Activated CD4-positive, alpha-beta T cell treated with anti-CD3 and anti-CD28 coated beads, Interleukin-2, amount 10 ng/mL, durations not matched to agents 7 days and 5 days (primary cell): ENCODE data around the gene NME7. TPM values are rescaled to one million over a fixed set of nuclear protein-coding genes. Genes with fewer than 3 reads are reported as not detected.

Source experiments
- CTCF ChIA-PET: fragments of 350-600 bp; sonication (Branson Sonifier 250); formaldehyde crosslinking; loops from one replicate; lab custom pipeline; 2021; ENCODE audit warnings: antibody characterized with exemption; lab: Charles Lee
- POLR2A ChIA-PET: fragments of 350-600 bp; sonication (Branson Sonifier 250); formaldehyde crosslinking; loops from one replicate; lab custom pipeline; 2021; ENCODE audit warnings: antibody characterized with exemption; lab: Charles Lee
- DNase-seq: peaks from one replicate; pipeline ENCODE4 v3.0.0-alpha.2; 2020
- H3K27ac Mint-ChIP-seq: one replicate; pipeline ENCODE4 v1.8.0; 2021; ENCODE audit warnings: mild to moderate bottlenecking, moderate library complexity, mixed read lengths
- H3K27me3 Mint-ChIP-seq: one replicate; pipeline ENCODE4 v1.8.0; 2021; ENCODE audit warnings: mixed read lengths
- H3K36me3 Mint-ChIP-seq: one replicate; pipeline ENCODE4 v1.8.0; 2021; ENCODE audit warnings: low read depth, mixed read lengths
- H3K4me1 Mint-ChIP-seq: one replicate; pipeline ENCODE4 v1.8.0; 2021; ENCODE audit warnings: mixed read lengths
- H3K4me3 Mint-ChIP-seq: one replicate; pipeline ENCODE4 v1.8.0; 2021; ENCODE audit warnings: mild to moderate bottlenecking, moderate library complexity, mixed read lengths
- H3K9me3 Mint-ChIP-seq: one replicate; pipeline ENCODE4 v1.8.0; 2021; ENCODE audit warnings: mixed read lengths
- total RNA-seq, 2 experiments: library from RNA; stranded (reverse); gene quantifications; one replicate each; pipeline ENCODE4 v1.2.3, GENCODE V29; 2021

Gene NME7
- total RNA-seq, 2 experiments from 2014 or later: 16.6 to 16.9 TPM

DNA sequence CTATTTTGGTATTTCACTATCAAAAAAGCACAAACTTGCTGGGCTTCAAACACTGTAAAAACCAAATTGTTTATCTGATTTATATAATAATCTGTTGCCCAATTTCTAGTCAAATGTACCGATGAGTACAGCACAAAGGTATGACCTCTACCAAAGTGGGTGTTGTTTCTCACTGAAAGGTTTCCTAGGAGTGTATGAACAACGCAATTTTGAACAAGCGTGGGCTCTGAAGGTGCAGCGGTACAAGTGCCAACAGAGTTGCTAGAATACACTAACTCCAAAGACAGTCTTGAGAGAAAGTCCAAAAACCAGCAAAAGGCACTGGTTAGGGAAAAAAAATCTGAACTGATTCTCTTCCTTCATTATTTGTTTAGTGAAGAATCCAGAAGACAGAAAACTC is 130.7 kb downstream of the NME7 start:
- Mint-ChIP-seq H3K27me3 (no peaks in the 10 kb centered on the region), H3K27ac (no peak overlapping the region), H3K4me1 (no peaks in the 10 kb centered on the region), H3K9me3 (no peaks in the 10 kb centered on the region), H3K36me3 (no peaks in the 10 kb centered on the region), H3K4me3 (no peak overlapping the region)
- ChIA-PET POLR2A (no interaction called here), CTCF (no interaction called here)
- no peak for DNase-seq

- ChIA-PET CTCF (interaction anchor here (0.6 kb wide), 2 partner anchors 94 to 238 kb away, joined by 3 to 5 read pairs; no protein-coding TSS in a partner anchor), POLR2A (no interaction called here)
- H3K27ac Mint-ChIP-seq: no peak overlapping the region
- H3K4me1 Mint-ChIP-seq: no peaks in the 10 kb centered on the region
- no peak overlapping the region for H3K4me3 Mint-ChIP-seq
- no peaks in the 10 kb centered on the region for H3K27me3 Mint-ChIP-seq
- no peaks in the 10 kb centered on the region for H3K9me3 Mint-ChIP-seq
- DNase-seq: no peak
- no peaks in the 10 kb centered on the region for H3K36me3 Mint-ChIP-seq
Measured at GRCh38 chr1:169236143-169236542, 131.5 kb downstream of the NME7 start.

DNA sequence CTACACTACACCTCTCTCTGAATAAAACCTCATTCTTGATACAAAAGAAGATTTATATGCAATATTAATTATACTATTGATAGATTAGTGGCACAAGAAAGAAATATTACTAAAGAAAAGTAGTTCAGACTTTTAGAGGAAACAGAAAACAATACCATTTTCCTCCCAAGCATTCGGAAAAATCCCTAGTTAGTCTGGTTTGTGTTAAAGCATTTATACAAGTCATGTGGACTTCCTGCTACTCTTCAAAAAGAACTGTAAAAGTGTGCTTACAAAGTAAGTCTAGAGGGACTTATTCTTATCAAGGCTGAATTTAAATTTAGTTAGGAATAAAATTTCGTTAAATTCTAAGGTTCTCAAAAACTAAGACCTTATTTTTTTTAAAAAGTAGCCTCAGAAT is 132.0 kb downstream of the NME7 start:
- DNase-seq: no peak
- no peak overlapping the region for H3K4me3 Mint-ChIP-seq
- H3K4me1 Mint-ChIP-seq: no peaks in the 10 kb centered on the region
- H3K27ac Mint-ChIP-seq: no peak overlapping the region
- ChIA-PET POLR2A (no interaction called here), CTCF (no interaction called here)
- no peaks in the 10 kb centered on the region for H3K27me3 Mint-ChIP-seq
- H3K36me3 Mint-ChIP-seq: no peaks in the 10 kb centered on the region
- H3K9me3 Mint-ChIP-seq: no peaks in the 10 kb centered on the region

GRCh38 chr1:169234780-169235179 is 132.8 kb downstream of the NME7 start:
- H3K4me3 Mint-ChIP-seq: no peak overlapping the region
- H3K27ac Mint-ChIP-seq: no peak overlapping the region
- H3K36me3 Mint-ChIP-seq: no peaks in the 10 kb centered on the region
- H3K4me1 Mint-ChIP-seq: no peaks in the 10 kb centered on the region
- ChIA-PET CTCF (interaction anchor here (0.6 kb wide), 1 partner anchor 1120 kb away, joined by 3 read pairs; no protein-coding TSS in a partner anchor), POLR2A (no interaction called here)
- DNase-seq: no peak
- H3K27me3 Mint-ChIP-seq: no peaks in the 10 kb centered on the region
- H3K9me3 Mint-ChIP-seq: no peaks in the 10 kb centered on the region

DNA sequence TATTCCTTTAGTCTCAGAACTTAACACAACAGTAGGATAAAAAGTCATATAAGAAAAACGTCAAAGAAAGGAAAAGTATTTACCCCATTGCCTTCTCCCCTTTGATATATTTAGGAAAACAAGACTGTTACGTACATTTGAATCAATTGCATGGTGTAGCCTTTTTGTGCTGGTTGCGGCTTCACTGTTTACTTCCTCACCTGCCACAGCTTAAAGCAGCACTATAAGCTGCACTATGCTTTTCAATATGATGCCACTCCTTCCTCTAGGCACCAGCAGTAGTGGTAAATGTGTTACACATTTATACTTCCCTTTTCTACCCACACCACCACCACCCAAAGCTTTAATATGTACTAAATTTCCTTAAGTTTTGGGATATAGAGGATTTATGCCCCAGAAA is 150.0 kb downstream of the NME7 start:
- Mint-ChIP-seq H3K27ac (no peak overlapping the region), H3K27me3 (no peaks in the 10 kb centered on the region), H3K36me3 (no peaks in the 10 kb centered on the region), H3K9me3 (peaks cover 3% of the 10 kb centered on the region), H3K4me1 (peaks cover 8% of the 10 kb centered on the region), H3K4me3 (no peak overlapping the region)
- POLR2A ChIA-PET: no interaction called here
- CTCF ChIA-PET: no interaction called here
- DNase-seq: no peak

DNA sequence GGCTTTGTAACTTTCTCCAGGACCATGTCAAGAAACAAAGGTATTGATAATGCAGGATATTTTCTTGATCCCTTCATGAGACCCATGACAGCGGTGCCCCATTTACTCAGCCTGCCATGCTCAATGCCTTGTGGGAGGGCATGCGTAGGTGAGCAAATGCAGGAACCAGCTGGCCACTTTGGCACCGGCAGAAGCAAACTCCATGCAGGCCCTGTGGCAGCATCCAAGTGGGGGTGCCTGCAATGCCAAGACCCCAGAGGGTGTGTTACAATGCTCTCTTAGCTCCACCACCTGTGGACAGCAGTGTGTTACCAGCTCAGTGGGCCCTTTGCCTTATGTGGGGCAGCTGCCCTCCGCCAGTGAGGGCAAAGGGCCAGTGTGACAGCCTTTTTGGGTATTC is 153.0 kb downstream of the NME7 start:
- peaks cover 3% of the 10 kb centered on the region for H3K9me3 Mint-ChIP-seq
- ChIA-PET CTCF (no interaction called here), POLR2A (no interaction called here)
- H3K4me1 Mint-ChIP-seq: peaks cover 8% of the 10 kb centered on the region
- no peaks in the 10 kb centered on the region for H3K27me3 Mint-ChIP-seq
- DNase-seq: no peak
- no peak overlapping the region for H3K27ac Mint-ChIP-seq
- H3K36me3 Mint-ChIP-seq: no peaks in the 10 kb centered on the region
- no peak overlapping the region for H3K4me3 Mint-ChIP-seq

DNA sequence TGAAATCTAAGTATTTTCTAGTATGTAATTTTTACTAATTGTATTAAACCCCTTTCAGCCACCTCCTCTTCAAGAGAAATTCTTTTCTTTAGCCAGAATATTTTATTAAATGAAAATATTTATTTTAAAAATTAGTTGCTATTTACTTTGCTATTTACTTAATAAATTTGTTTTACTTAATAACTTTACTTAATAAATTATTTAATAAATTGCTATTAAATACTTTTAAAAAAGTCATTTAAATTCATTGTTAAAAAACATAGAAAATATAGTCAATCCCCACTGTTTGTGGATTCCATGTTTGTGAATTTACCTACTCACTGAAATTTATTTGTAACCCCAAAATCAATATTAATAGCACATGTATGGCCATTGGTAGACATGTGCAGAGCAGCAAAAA is 155.5 kb downstream of the NME7 start:
- Mint-ChIP-seq H3K4me1 (no peaks in the 10 kb centered on the region), H3K4me3 (no peak overlapping the region), H3K27ac (no peak overlapping the region), H3K27me3 (no peaks in the 10 kb centered on the region), H3K9me3 (peaks cover 3% of the 10 kb centered on the region), H3K36me3 (no peaks in the 10 kb centered on the region)
- CTCF ChIA-PET: interaction anchor here (1.0 kb wide), 1 partner anchor 9 kb away, joined by 3 read pairs; no protein-coding TSS in a partner anchor
- POLR2A ChIA-PET: no interaction called here
- no peak for DNase-seq

- H3K36me3 Mint-ChIP-seq: no peaks in the 10 kb centered on the region
- CTCF ChIA-PET: no interaction called here
- DNase-seq: no peak
- H3K9me3 Mint-ChIP-seq: no peaks in the 10 kb centered on the region
- H3K27me3 Mint-ChIP-seq: no peaks in the 10 kb centered on the region
- H3K4me3 Mint-ChIP-seq: no peak overlapping the region
- no peaks in the 10 kb centered on the region for H3K4me1 Mint-ChIP-seq
- POLR2A ChIA-PET: no interaction called here
- no peak overlapping the region for H3K27ac Mint-ChIP-seq
Measured at GRCh38 chr1:169207797-169208520, 159.6 kb downstream of the NME7 start.

GRCh38 chr1:169204157-169204556 is 163.4 kb downstream of the NME7 start:
- no peak overlapping the region for H3K4me3 Mint-ChIP-seq
- no peaks in the 10 kb centered on the region for H3K36me3 Mint-ChIP-seq
- H3K9me3 Mint-ChIP-seq: no peaks in the 10 kb centered on the region
- no peaks in the 10 kb centered on the region for H3K4me1 Mint-ChIP-seq
- no peak for DNase-seq
- H3K27me3 Mint-ChIP-seq: no peaks in the 10 kb centered on the region
- H3K27ac Mint-ChIP-seq: no peak overlapping the region
- ChIA-PET POLR2A (no interaction called here), CTCF (interaction anchor here (1.5 kb wide), 1 partner anchor 12 kb away, joined by 3 read pairs; no protein-coding TSS in a partner anchor)

DNA sequence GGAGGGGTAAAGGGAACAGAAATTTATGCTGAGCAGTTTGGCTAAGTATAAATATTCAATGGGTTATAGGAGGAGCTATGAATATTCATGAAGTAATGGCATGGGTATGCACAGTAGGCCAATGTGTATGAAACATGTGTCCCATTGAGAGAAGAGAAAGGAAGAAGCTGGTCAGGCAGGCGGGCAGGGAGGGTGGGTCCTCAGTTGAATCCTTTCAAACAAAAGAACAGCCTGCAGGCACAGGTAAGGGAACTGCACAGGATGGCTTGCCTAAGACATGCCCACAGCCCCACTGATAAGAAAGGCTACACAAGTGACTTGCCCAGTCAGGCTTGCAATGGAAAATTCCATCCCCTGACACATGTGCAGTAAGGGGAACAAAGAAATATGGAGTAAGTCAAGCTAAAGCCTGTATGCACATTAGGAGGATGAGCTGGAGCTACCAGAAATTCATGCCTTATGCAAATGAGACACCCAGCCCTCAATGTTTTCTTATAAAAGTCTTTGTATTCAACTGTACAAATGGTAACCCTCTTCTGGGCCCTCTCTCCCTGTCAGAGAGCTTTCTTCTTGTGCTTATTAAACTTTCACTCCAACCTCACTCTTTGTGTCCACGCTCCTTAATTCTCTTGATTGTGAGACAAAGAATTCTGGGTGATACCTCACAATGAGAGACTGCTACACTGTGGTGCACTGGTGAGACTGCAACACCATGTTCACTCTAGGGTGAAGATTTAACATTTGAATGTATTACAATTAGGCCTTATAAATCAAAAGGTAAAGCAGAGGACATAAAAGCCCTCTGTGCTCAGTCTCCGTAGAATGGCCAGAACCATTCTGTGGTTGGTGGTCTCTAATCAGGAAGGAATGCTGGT is 164.6 kb downstream of the NME7 start:
- H3K36me3 Mint-ChIP-seq: no peaks in the 10 kb centered on the region
- no peaks in the 10 kb centered on the region for H3K4me1 Mint-ChIP-seq
- ChIA-PET CTCF (interaction anchor here (1.0 kb wide), 1 partner anchor 10 kb away, joined by 3 read pairs; no protein-coding TSS in a partner anchor), POLR2A (no interaction called here)
- no peak overlapping the region for H3K4me3 Mint-ChIP-seq
- no peak overlapping the region for H3K27ac Mint-ChIP-seq
- H3K27me3 Mint-ChIP-seq: no peaks in the 10 kb centered on the region
- no peak for DNase-seq
- H3K9me3 Mint-ChIP-seq: no peaks in the 10 kb centered on the region

GRCh38 chr1:169201084-169201619 is 166.4 kb downstream of the NME7 start:
- H3K36me3 Mint-ChIP-seq: no peaks in the 10 kb centered on the region
- H3K9me3 Mint-ChIP-seq: peaks cover 3% of the 10 kb centered on the region
- H3K27me3 Mint-ChIP-seq: no peaks in the 10 kb centered on the region
- DNase-seq: no peak
- no peaks in the 10 kb centered on the region for H3K4me1 Mint-ChIP-seq
- CTCF ChIA-PET: no interaction called here
- H3K4me3 Mint-ChIP-seq: no peak overlapping the region
- H3K27ac Mint-ChIP-seq: no peak overlapping the region
- POLR2A ChIA-PET: no interaction called here

DNA sequence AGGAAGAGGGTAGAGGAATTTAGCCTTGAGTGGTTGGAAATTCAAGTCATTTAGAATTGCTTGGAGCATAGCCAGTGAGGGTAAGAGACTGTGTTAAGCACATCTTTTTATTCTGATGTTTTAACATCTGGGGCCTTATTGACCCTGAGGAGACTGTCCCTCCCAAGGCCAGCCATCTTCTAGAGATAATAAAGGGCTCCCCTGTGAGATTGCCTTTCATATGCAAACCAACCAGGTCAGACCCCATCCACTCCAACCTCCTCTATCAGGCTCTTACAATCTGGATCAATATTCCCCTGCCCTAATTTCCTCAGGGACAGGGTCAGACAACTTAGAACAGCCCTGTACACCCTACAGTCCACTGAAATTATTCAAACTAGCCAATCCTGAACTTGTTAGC is 167.3 kb downstream of the NME7 start:
- DNase-seq: no peak
- POLR2A ChIA-PET: no interaction called here
- Mint-ChIP-seq H3K36me3 (no peaks in the 10 kb centered on the region), H3K9me3 (peaks cover 3% of the 10 kb centered on the region), H3K4me3 (no peak overlapping the region), H3K4me1 (no peaks in the 10 kb centered on the region), H3K27me3 (no peaks in the 10 kb centered on the region), H3K27ac (no peak overlapping the region)
- CTCF ChIA-PET: no interaction called here

DNA sequence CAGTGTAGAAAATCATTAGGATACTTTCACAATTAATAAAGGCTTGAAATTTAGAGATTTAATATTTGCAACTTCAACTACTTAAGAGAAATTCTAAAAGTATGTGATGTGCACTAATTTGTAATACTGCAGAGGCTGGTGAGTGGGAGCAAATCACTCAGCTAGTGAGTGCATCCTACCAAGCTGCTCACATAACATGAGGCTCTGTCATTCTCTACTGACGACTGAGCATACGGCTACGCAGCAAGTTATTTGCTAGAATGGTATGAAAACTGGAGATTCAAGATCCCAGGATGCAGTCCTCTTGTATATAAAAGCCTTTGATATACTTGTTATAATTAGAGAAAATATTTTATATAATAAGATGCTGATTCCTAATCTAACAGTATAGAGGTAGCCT is 171.0 kb downstream of the NME7 start:
- Mint-ChIP-seq H3K4me1 (no peaks in the 10 kb centered on the region), H3K27ac (no peak overlapping the region), H3K36me3 (no peaks in the 10 kb centered on the region), H3K27me3 (no peaks in the 10 kb centered on the region), H3K9me3 (peaks cover 3% of the 10 kb centered on the region), H3K4me3 (no peak overlapping the region)
- POLR2A ChIA-PET: no interaction called here
- no peak for DNase-seq
- CTCF ChIA-PET: interaction anchor here (0.9 kb wide), 1 partner anchor 872 kb away, joined by 3 read pairs; no protein-coding TSS in a partner anchor
